Effector CD8-positive, alpha-beta T cell (primary cell): ENCODE data around the gene TIMP3.

Source experiments
- DNase-seq: peaks from one replicate; lab custom pipeline; 2025; lab: John Stamatoyannopoulos, UW

TIMP3 gene

GRCh38 chr22:32808038-32808445 is 6.5 kb downstream of the TIMP3 start:
- DNase-seq = no peak

- no peak for DNase-seq
These were observed 8.5 kb downstream of the TIMP3 start for GRCh38 chr22:32809786-32810554.

- no peak for DNase-seq
These were observed 9.1 kb downstream of the TIMP3 start for GRCh38 chr22:32810555-32811133.

GRCh38 chr22:32811788-32812545 is 10.5 kb downstream of the TIMP3 start:
- DNase-seq = no peak

GRCh38 chr22:32814285-32814860 is 12.9 kb downstream of the TIMP3 start:
- no peak for DNase-seq

GRCh38 chr22:32815059-32815458 is 13.6 kb downstream of the TIMP3 start:
- no peak for DNase-seq

- DNase-seq = no peak
These were observed 14.4 kb downstream of the TIMP3 start for GRCh38 chr22:32815943-32816342.

GRCh38 chr22:32817137-32817730 is 15.7 kb downstream of the TIMP3 start:
- no peak for DNase-seq

GRCh38 chr22:32818446-32819115 is 17.1 kb downstream of the TIMP3 start:
- no peak for DNase-seq

- DNase-seq = no peak
These were observed 17.6 kb downstream of the TIMP3 start for GRCh38 chr22:32819120-32819519.

- DNase-seq = no peak
These were observed 18.9 kb downstream of the TIMP3 start for GRCh38 chr22:32820131-32821119.

GRCh38 chr22:32822179-32822877 is 20.8 kb downstream of the TIMP3 start:
- DNase-seq = no peak

- DNase-seq = no peak
These were observed 21.7 kb downstream of the TIMP3 start for GRCh38 chr22:32823024-32823730.

- DNase-seq = no peak
These were observed 23.2 kb downstream of the TIMP3 start for GRCh38 chr22:32824531-32825312.

- no peak for DNase-seq
These were observed 25.0 kb downstream of the TIMP3 start for GRCh38 chr22:32826537-32826936.

GRCh38 chr22:32827049-32827602 is 25.6 kb downstream of the TIMP3 start:
- no peak for DNase-seq

GRCh38 chr22:32828150-32828549 is 26.6 kb downstream of the TIMP3 start:
- DNase-seq = no peak

- DNase-seq = no peak
These were observed 27.1 kb downstream of the TIMP3 start for GRCh38 chr22:32828561-32828960.
